Measurements from ENCODE around the gene FHIT. TPM values are rescaled to one million over a fixed set of nuclear protein-coding genes. Genes with fewer than 3 reads are reported as not detected.

The FHIT gene
- total RNA-seq, 1 donor from 2014 or later, result 11.7 TPM

DNA sequence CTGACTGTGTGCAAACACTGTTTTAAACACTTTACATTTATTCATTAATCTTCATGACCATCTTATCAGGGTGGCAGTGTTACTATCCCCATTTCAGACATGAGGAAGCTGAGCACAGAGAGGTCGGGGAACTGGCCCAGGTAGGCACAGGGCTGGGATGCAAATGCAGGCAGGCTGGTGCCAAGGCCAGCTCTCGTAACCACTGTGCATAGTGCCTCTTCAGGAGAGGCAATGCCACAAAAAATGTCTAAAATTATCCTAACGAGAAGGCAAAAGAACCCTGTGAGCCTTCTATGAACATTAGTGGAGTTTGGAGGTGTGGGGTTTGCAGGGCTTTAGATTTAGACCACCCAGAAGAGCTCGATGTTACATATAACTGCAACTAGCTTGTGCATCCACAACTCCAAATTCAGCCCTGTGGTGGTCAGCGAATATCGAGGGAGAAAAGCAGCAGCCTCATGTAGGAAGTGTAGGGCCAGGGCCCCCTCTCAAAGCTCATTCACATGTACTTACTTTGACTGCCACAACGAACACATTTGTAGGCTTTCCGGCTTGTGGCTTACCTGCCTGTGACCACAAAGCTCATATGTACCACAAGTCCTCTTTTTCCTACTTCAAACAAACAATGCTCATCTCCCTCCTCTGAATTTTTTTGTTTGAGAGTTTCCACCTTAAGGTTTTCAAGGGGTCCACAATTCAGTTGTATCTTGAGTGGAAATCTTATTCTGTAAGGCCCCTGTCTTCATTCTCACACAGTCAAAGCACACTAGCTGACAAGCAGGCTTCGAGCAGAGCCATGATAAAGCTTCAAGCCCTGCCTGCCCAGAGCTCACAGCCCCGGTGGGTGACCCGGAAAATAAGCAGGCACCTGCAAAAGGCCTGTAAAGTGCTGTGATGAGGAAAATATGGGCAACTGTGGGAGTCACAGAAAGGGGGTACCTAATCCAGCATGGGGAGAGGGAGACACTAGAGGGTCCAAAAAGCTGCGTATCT is 1478.5 kb downstream of the FHIT start:
- H3K36me3 Mint-ChIP-seq, result no peaks in the 10 kb centered on the region
- peaks cover 6% of the 10 kb centered on the region for H3K9me3 Mint-ChIP-seq
- H3K4me3 Mint-ChIP-seq, result no peak overlapping the region
- no peak overlapping the region for H3K27ac Mint-ChIP-seq
- no peak for DNase-seq (ENCODE audit: extremely low spot score, unreplicated experiment)
- H3K27me3 Mint-ChIP-seq, result peaks cover 7% of the 10 kb centered on the region
- TF ChIP-seq, protein P1, sequence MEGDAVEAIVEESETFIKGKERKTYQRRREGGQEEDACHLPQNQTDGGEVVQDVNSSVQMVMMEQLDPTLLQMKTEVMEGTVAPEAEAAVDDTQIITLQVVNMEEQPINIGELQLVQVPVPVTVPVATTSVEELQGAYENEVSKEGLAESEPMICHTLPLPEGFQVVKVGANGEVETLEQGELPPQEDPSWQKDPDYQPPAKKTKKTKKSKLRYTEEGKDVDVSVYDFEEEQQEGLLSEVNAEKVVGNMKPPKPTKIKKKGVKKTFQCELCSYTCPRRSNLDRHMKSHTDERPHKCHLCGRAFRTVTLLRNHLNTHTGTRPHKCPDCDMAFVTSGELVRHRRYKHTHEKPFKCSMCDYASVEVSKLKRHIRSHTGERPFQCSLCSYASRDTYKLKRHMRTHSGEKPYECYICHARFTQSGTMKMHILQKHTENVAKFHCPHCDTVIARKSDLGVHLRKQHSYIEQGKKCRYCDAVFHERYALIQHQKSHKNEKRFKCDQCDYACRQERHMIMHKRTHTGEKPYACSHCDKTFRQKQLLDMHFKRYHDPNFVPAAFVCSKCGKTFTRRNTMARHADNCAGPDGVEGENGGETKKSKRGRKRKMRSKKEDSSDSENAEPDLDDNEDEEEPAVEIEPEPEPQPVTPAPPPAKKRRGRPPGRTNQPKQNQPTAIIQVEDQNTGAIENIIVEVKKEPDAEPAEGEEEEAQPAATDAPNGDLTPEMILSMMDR (conservative IDR thresholded peaks at IDR 0.05), result no peak
- H3K4me1 Mint-ChIP-seq (ENCODE audit: unreplicated experiment), result peaks cover 14% of the 10 kb centered on the region

DNA sequence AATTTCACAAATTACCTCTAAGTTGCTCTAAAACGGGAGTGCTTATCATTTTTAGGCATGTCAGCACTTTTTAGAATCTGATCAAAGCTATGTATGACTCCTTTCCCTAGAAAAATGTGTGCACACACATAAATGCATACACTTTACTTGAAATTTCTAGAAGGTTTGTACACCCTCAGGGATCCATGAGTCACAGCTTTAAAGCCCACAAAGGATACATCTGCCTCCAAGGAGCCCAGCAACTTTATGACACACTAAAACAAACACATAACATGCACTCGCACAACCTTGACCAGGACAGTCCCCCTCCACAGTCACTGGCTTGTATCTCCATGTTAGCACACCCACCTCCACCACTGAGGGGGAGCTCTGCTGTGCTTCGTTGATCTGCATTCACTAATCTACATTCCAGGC is 1479.5 kb downstream of the FHIT start:
- Mint-ChIP-seq H3K27me3 (peaks cover 7% of the 10 kb centered on the region), H3K36me3 (no peaks in the 10 kb centered on the region), H3K27ac (no peak overlapping the region), H3K4me3 (no peak overlapping the region), H3K4me1 (ENCODE audit: unreplicated experiment) (peaks cover 14% of the 10 kb centered on the region), H3K9me3 (no peaks in the 10 kb centered on the region)
- TF ChIP-seq, protein P1 (conservative IDR thresholded peaks at IDR 0.05), result no peak
- no peak for DNase-seq (ENCODE audit: extremely low spot score, unreplicated experiment)

DNA sequence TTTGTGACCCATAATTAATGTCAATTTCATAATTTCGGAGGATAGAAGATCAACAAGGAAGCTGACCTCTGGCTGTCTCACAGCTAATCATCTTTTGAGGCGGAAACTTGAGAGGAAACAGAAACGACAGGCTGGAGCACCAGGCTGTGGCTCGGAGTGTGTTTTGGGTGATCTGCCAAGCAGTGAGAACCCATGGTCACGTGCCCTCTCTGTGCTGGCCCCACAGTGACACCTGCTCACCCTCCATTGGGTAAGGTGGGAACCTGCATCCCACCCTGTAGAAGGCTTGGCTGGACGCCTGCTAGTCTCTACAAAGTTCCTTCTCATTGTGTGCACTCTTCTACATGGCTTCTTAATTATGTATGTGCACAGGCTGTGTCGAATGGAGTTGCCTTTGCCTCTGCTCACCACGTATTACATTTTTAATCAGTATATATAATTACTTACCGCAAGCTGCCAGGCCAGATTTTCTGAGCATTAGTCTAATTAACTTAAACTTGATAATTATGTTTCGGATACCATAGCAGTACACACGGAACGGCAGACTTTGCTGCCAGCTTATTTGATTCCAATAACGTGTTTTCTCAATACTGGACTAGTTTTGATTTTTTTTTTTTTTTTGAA is 1482.0 kb downstream of the FHIT start:
- H3K4me3 Mint-ChIP-seq, result no peak overlapping the region
- H3K36me3 Mint-ChIP-seq, result no peaks in the 10 kb centered on the region
- TF ChIP-seq, protein P1 (conservative IDR thresholded peaks at IDR 0.05), result no peak
- H3K27ac Mint-ChIP-seq, result no peak overlapping the region
- H3K4me1 Mint-ChIP-seq (ENCODE audit: unreplicated experiment), result peaks cover 8% of the 10 kb centered on the region
- DNase-seq (ENCODE audit: extremely low spot score, unreplicated experiment), result no peak
- no peaks in the 10 kb centered on the region for H3K9me3 Mint-ChIP-seq
- H3K27me3 Mint-ChIP-seq, result peaks cover 7% of the 10 kb centered on the region

DNA sequence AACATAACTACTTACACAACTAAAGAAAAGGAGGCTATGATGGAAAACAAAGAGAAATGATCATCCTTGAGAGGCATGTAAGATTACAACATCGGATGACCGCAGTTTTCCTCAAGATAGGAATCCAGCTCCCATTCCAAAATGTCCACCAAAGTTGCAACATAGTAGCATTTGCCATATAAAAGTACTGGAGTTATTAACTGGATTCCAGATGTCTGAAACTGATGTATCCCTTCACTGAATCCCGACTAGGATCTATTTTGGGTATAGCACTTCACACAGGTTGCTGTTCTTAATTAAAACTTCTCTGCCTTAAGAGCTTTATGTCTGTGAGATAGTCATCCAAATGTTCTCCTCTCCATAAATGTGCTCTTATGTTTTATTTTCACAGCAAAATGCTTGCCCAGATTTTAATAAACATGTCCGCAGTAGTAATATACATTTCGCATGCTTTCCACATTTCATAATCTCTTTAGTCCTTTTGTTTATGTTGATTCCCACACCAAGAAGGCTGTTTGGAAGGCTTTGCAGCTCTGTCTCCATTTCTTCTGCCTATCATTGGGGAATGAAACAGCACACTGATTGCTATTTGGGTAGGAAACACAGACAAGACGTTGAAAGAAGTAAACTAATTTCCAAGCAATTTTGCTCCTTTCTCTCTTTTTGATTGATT is 1484.9 kb downstream of the FHIT start:
- Mint-ChIP-seq H3K27ac (no peak overlapping the region), H3K4me3 (no peak overlapping the region), H3K36me3 (no peaks in the 10 kb centered on the region), H3K4me1 (ENCODE audit: unreplicated experiment) (peaks cover 6% of the 10 kb centered on the region), H3K27me3 (peaks cover 4% of the 10 kb centered on the region), H3K9me3 (no peaks in the 10 kb centered on the region)
- TF ChIP-seq, protein P1 (conservative IDR thresholded peaks at IDR 0.05), result no peak
- DNase-seq (ENCODE audit: extremely low spot score, unreplicated experiment), result no peak

DNA sequence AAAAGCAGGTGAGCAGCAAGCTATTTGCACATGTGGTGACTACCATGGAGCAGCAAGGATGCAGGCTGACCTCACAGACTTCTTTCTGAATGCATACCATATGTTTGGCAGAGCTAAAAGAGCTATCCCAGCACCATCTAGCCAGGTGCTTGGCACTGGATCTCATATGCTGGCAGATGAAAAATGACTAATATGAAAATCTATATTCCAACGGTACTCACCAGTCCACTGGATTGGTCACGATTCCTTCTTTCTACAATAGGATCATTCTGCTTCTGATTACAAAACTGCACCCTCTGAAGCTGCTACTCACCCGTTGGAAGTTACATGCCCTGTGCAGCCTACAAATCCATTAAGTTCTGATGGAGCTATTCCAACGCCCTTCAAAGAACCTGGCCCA is 1487.1 kb downstream of the FHIT start:
- Mint-ChIP-seq H3K27me3 (peaks cover 9% of the 10 kb centered on the region), H3K4me1 (ENCODE audit: unreplicated experiment) (peaks cover 6% of the 10 kb centered on the region), H3K36me3 (no peaks in the 10 kb centered on the region), H3K9me3 (no peaks in the 10 kb centered on the region), H3K4me3 (no peak overlapping the region), H3K27ac (no peak overlapping the region)
- DNase-seq (ENCODE audit: extremely low spot score, unreplicated experiment), result no peak
- TF ChIP-seq, protein P1 (conservative IDR thresholded peaks at IDR 0.05), result no peak
